GM12878 (cell line): ENCODE data around the gene SYNPR.

Experiments
- BCL11A ChIP-seq: IDR thresholded peaks from 2 replicates; pipeline ENCODE4 v1.6.1; 2011; ENCODE audit warnings: low read depth, low read length
- EZH2 ChIP-seq: IDR thresholded peaks from 2 replicates; pipeline ENCODE4 v1.6.1; 2012; ENCODE audit warnings: low read depth, mild to moderate bottlenecking, control low read depth, inconsistent platforms, low read length, borderline replicate concordance; ENCODE audit not compliant: control insufficient read depth
- LARP7 ChIP-seq: fragments of 450-650 bp; IDR thresholded peaks from 2 replicates; pipeline ENCODE4 v1.6.1; 2017; ENCODE audit warnings: mild to moderate bottlenecking
- POLR2A ChIP-seq: IDR thresholded peaks from 2 replicates; pipeline ENCODE4 v1.6.1; 2011; ENCODE audit warnings: low read depth, mild to moderate bottlenecking, low read length
- SUZ12 ChIP-seq: fragments of 200-600 bp; sonication (generic); IDR thresholded peaks from one replicate; pipeline ENCODE4 v1.6.1; 2018; ENCODE audit warnings: antibody characterized with exemption, mild to moderate bottlenecking; ENCODE audit not compliant: unreplicated experiment
- TAF1 ChIP-seq: IDR thresholded peaks from 2 replicates; pipeline ENCODE4 v1.6.1; 2011; ENCODE audit warnings: mild to moderate bottlenecking, low read depth, low read length, borderline replicate concordance
- ZBED1 ChIP-seq: IDR thresholded peaks from 2 replicates; pipeline ENCODE4 v1.6.1; 2016; ENCODE audit warnings: borderline replicate concordance
- TF ChIP-seq, protein P1 (sequence below), 3 experiments: IDR thresholded peaks in 2 of 3; conservative IDR thresholded peaks in 1 of 3; 2 replicates each; pipeline ENCODE4 v1.5.1; 2011; ENCODE audit warnings: low read depth in 3 of 3, low read length in 3 of 3, mild to moderate bottlenecking in 3 of 3, control low read depth in 2 of 3, moderate library complexity in 2 of 3, inconsistent platforms in 1 of 3, mixed read lengths in 1 of 3; ENCODE audit not compliant: control insufficient read depth in 2 of 3, insufficient read depth in 1 of 3; ENCODE audit errors: extremely low read depth in 1 of 3
- TF ChIP-seq, protein P2 (sequence below): IDR thresholded peaks from 2 replicates; pipeline ENCODE4 v1.6.1; 2012; ENCODE audit warnings: mild to moderate bottlenecking, low read depth, low read length

DNA sequence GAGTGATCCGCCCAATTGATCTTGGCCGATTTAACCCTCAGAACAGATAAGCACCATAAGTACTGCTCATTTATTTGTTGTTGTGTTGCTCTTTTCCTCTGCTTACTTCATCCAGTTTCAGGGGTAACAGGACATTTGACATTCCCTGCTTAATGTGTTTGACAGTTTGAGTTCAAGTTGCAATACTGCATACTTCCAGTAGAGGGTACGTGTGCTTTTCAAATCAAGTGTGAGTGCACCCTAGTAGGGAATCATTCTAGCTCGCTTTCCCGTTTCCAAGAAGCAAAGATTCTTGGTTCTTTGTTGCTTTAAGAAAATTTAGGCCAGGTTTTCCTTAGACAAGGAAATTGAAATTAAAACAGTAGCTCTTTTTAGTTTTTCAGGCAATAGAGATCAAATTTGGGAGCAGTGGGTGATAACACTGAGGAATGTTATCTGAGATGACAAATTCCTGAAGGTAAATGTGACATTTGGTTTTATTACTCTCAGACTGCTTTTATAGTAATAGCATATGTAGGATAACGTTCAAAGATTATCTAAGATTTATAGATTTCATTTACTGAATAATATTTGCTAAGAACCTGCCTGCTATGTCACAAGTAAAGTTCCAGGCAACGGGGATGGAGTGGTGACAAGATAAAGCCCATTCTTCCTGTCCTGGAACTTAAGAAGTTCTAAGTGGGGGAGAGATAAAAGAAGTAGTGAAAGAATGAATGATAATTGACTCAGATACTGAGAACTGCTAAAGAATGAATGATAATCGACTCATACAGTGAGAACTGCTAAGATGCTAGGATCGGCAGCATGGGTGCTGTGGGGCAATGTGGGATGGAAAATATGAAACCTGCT lies 73.3 kb downstream of the SYNPR start:
- TF ChIP-seq, protein P1, sequence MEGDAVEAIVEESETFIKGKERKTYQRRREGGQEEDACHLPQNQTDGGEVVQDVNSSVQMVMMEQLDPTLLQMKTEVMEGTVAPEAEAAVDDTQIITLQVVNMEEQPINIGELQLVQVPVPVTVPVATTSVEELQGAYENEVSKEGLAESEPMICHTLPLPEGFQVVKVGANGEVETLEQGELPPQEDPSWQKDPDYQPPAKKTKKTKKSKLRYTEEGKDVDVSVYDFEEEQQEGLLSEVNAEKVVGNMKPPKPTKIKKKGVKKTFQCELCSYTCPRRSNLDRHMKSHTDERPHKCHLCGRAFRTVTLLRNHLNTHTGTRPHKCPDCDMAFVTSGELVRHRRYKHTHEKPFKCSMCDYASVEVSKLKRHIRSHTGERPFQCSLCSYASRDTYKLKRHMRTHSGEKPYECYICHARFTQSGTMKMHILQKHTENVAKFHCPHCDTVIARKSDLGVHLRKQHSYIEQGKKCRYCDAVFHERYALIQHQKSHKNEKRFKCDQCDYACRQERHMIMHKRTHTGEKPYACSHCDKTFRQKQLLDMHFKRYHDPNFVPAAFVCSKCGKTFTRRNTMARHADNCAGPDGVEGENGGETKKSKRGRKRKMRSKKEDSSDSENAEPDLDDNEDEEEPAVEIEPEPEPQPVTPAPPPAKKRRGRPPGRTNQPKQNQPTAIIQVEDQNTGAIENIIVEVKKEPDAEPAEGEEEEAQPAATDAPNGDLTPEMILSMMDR (IDR thresholded peaks at IDR 0.05 in 2 of 3, conservative IDR thresholded peaks at IDR 0.05 in 1 of 3; ENCODE audit: control insufficient read depth in 2 of 3, extremely low read depth in 1 of 3, insufficient read depth in 1 of 3, low read depth in 3 of 3, low read length in 3 of 3) = peak; percentile 75 to 85 (median 81)
- TF ChIP-seq ZBED1 (no peak), TAF1 (no peak), BCL11A (no peak), EZH2 (no peak), SUZ12 (no peak), POLR2A (no peak), LARP7 (no peak)
- TF ChIP-seq, protein P2, sequence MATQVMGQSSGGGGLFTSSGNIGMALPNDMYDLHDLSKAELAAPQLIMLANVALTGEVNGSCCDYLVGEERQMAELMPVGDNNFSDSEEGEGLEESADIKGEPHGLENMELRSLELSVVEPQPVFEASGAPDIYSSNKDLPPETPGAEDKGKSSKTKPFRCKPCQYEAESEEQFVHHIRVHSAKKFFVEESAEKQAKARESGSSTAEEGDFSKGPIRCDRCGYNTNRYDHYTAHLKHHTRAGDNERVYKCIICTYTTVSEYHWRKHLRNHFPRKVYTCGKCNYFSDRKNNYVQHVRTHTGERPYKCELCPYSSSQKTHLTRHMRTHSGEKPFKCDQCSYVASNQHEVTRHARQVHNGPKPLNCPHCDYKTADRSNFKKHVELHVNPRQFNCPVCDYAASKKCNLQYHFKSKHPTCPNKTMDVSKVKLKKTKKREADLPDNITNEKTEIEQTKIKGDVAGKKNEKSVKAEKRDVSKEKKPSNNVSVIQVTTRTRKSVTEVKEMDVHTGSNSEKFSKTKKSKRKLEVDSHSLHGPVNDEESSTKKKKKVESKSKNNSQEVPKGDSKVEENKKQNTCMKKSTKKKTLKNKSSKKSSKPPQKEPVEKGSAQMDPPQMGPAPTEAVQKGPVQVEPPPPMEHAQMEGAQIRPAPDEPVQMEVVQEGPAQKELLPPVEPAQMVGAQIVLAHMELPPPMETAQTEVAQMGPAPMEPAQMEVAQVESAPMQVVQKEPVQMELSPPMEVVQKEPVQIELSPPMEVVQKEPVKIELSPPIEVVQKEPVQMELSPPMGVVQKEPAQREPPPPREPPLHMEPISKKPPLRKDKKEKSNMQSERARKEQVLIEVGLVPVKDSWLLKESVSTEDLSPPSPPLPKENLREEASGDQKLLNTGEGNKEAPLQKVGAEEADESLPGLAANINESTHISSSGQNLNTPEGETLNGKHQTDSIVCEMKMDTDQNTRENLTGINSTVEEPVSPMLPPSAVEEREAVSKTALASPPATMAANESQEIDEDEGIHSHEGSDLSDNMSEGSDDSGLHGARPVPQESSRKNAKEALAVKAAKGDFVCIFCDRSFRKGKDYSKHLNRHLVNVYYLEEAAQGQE = no peak
